HG03175 (cell line): Measurements from ENCODE around the gene NMU.
"Not testable (repeated sequence)": the region's sequence is repeated elsewhere in the genome, so short reads cannot be mapped to it uniquely, and the experiment has no call there.

Source experiments
- ATAC-seq: cut with Tn5 transposase; IDR thresholded peaks from one replicate; pipeline ENCODE4 v1.9.1; 2021; ENCODE audit warnings: mild to moderate bottlenecking, moderate library complexity; ENCODE audit not compliant: unreplicated experiment

NMU gene

DNA sequence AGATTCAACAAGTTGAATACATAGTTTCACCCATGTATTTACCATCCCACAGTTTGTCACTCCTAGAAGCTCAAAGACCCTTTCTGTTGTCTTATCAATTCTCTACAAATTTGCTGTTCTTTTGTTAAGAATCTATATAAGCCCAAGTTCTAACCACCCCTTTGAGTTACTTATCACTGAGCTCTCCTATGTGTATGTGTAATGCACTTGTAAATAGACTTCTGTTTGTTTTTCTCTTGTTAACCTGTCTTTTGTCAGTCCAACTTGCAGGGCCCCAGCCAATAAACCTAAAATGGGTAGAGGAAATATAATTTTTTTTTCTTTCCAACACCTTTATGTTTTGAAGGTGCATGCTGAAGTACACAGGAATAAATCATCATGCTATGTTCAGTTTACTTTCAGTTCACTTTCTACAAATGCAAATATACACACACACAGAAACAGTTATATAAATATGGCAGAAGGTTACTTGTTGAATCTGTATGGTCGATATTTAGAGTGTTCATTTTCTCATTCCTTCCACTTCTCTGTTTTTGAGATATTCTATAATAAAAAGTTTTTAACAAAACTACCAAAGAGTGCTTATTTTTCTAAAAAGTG is 67.1 kb downstream of the NMU start:
- ATAC-seq: no peak

DNA sequence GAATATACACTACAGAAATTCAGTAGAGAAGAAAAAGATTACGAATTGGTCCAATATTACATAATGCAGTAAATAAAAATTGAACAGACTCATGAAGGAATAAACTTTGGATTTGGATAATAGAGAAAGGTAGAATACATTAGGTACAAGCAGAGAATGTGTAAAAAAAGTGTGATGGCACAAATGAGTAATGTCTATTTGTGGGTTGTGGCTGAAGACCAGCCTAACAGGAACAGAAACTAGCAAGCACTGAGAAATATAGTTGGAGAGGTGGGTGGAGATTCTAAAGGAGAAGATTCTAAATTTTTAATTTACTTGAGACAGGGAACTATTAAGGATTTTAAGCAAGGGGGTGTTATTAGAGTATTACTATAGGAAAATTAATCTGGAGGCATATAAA is 74.2 kb downstream of the NMU start:
- peak; percentile 100 for ATAC-seq

DNA sequence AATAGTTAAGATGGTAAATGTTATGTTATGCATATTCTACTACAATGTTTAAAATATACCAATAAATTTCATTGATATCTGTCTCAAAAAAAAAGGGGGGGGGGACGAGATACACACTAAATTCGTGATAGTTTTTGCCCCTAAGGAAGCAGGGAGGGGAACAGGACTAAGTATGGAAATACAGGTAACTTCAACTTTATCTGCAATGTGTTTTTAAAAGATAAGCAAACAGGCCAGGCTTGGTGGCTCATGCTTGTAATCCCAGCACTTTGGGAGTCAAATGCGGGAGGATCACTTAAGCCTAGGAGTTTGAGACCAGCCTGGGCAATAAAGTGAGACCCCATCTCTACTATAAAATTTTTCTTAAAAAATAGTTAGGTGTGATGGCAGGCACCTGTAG is 76.0 kb downstream of the NMU start:
- ATAC-seq: no peak

DNA sequence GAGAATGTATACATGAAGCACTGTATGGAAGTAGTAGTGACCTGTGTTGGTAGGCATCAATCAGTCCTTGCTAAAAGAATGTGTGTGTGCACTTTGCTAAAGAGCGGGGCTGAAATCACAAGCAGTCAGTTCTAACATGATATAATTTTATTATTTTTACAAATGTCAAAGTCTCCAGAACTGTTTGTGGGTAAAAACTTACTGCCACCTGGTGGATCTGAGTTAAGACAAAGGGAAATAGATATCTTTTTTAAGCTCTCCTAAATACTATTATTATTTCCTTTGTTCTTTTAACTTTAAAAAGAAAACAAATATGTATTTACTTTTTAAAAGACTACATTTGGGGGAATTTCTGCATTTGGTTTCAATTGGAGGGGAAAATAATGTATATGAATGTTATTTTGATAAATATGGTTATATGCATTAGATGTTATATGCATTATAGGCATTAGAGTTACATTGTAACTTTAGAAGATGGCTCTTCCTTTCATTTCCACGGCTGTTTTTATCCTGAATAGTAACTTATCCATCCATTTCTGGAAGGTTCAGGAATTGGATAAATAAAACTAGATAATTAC is 81.6 kb downstream of the NMU start:
- no peak for ATAC-seq

DNA sequence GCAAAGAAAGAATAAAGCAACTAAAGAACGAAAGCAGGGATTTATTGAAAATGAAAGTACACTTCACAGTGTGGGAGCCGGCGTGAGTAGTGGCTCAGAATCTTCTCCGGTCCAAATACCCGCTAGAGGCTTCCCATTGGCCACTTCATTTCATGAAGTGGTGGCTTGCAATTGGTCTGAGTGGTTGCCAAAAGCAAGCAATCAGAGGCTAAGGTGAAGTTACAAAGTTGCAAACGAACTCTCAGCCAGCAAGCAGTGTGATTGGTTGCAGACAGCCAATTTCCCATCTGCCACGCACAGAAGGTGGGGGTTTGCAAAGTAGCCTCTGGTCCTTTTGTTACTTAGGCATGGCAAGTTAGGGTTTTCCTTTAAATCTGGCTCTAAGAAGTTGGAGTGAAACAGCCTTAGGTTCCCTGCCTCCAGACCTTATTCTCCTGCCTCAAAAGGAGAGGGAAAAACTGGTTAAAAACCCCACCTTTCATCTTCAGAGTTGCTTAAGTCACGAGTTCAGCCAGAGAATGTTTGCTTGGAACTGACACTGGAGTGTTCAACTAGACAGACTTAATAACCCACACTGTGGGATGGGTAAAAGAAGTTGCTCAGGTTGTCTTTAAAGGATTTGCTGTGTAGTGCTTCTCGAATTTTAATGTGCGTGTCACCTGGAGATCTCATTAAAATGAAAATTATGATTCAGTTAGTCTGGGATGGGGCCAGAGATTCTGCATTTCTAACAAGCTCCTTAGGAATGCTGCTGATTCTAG is 82.5 kb downstream of the NMU start:
- no peak for ATAC-seq

DNA sequence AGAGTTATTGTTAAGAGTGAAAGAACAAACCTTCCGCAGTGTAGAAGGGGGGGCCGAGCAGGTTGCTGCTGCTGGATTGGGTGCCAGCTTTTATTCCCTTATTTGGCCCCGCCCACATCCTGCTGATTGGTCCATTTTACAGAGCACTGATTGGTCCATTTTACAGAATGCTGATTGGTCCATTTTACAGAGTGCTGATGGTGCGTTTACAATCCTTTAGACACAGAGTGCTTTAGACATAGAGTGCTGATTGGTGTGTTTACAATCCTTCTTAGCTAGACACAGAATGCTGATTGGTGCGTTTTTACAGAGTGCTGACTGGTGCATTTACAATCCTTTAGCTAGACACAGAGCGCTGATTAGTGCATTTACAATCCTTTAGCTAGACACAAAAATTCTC is 84.1 kb downstream of the NMU start:
- not testable (repeated sequence) for ATAC-seq

DNA sequence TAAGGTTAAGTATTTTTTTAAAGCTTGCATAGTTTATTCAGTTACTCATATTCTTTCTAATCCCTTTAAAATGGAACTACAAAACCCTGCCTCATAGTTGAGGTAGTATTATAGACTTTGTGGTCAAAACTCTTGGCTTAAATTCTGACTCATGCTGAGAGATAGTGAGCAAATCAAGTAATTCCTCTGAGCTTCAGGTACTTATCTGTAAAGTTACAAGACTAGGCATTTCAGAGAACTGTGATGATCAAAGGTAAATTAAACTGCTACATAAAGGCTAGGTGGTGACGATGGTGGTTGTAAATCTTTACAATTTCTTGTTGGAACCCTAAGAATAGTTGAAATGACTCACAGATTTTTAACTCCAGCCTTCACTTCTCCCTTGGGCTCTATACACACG is 86.2 kb downstream of the NMU start:
- no peak for ATAC-seq

DNA sequence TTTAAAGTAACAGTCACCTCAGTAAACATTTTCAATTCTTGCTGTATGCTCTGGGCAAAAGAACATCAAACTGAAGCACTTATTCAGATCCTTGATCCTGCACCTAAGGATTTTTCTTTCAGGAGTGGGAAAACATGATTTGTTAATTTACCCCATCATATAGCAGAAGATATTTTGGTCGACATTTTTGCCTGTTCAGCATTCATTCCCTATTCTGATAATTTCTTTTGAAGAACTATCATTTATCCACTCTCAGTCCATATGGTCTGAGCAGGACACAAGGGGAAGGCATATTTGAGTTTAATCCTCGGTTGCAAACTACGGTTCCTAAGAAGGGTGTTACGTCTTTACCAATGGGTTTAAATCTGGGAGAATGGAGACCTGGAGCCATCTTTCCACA is 88.2 kb downstream of the NMU start:
- no peak for ATAC-seq

DNA sequence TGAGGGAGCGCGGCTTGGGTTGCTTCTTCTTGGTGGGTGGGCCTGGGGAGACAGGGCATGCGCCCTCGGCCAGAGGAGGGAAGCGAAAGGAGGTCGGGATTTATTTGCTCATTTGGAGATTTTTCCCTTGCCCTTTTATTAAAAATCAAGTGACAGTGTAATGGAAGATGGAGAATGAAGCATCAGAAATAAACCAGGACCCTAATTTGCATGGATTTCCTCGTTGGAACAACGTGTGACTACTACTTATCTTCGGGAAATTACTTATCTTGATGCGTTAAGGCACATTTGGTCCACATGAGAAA is 88.7 kb downstream of the NMU start:
- ATAC-seq: no peak

DNA sequence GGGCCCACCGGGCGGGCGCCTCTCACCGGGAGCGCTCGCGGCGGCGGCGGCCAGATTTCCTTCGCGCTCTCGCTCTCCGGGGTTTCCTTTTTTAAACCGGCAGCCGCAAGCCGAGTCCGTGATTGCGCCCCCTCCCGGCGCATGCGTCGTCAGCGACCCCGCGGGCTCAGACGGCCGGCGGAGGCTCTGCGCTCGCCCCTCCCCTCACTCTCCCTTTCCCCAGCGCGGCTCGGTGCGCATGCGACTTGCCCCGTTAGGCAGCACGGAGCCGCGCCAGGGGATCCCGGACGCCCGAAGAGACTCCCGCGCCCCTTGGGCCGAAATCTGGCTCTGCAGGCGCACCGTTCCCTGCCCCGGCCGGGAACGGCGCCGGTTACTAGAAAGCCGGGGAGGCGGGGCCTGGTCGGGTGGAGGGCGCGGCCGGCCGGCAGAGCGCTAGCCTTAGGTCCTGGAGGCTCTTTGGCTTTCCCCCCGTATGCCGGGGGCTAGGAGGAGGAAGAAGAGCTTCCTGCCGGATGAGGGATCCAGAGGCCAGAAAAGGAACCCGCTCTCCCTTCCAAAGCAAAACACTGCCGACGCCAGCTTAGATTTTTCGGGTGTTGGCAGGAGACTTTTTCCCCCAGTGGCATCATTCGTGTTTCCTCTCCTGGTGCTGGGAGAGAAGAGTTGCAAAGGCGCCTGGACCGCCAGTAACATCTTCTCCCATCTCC is 89.2 kb downstream of the NMU start, which contains the start of gene CLOCK:
Gene CLOCK (minus strand): TSS at position 154 of the 710 bp plus-strand sequence. CDS start 64,124 bp downstream, outside the sequence.
- ATAC-seq: peak; percentile 72

DNA sequence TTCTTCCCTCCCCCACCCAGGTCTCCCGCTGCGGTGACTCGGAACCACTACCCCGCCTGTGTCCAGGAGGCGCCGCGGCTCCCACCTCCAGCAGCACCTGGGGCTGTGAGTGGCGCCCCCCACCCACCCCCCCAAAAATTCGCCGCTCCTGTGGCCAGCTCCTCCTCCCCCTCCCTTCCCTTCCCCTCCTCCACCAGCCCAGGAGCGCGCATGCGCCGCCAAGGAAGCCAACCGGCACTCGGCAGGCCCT is 89.7 kb downstream of the NMU start:
- peak; percentile 37 for ATAC-seq

DNA sequence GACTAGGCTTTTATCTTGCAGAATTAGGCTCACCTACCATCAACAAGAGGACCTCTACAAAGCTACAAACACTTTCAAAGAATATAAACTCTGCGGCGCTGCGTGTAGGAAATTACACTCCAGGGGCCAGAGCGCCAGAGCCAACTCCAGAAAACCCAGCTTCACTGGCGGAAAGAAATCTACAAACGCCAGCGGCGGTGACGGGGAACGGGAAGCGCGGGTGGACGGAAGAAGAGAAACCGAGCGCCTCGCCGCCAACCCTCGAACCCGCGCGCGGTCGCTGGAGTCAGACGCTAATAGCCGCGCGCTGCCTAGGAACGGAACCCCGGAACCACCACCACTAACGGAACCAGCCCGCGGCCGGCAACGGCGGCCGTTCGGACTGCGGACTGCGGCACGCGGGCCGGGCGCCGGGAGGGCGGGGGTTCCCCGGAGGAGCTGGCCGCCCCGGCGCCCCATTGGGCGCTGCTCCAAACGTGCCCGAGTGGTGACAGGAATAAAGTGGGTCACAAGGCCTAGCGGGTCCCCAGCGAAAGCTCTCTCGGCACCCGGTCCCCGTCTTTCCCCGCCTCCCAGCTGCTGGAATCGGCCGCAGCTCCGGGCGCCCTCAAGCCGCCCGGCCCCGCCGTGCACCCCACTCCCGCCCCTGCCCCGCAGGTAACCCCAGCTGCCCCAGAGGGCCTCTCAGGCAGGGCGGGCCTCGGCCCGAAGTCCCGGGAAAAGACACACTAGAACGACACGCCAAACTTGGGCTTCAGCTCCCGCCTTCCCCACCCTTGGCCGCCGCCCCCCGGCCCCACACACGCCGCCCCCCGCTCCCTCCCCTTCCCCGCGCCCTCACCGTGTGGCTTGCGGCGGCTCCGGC is 90.2 kb downstream of the NMU start:
- peak; percentile 56 for ATAC-seq
